B cell (primary cell): ENCODE results near the gene ARNT2.

Source experiments
- EZH2 ChIP-seq: IDR thresholded peaks from 2 replicates; pipeline ENCODE4 v1.6.1; 2012; ENCODE audit warnings: borderline replicate concordance, low read depth, mild to moderate bottlenecking, moderate library complexity, low read length; ENCODE audit not compliant: insufficient read depth, poor library complexity, severe bottlenecking
- TF ChIP-seq, protein P1 (sequence below): fragments of 200-600 bp; IDR thresholded peaks from one replicate; pipeline ENCODE4 v1.8.0; 2022; ENCODE audit warnings: antibody characterized with exemption, mild to moderate bottlenecking

DNA sequence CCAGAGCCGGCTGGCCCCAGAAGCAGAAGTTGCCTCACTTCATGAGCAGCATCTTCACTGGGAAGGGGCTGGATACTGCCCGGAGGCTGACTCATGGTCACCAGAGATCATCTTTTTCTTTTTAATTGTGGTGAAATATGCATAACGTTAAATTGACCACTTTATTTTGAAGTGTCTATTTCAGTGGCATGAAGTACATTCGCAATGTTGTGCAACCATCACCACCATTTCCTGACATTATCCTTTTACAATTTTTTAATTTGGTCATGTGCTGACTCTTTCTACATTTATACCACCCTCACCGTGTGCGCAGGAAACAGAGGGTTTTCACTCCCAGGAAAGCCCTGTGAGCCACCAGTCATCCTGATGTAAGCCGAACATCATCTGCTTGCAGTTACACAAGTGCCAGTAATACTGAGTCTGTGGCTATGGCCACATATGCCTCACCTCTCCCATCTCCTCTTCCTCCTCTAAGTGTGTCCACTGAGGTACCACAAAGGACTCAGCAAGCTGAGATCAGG is 239.3 kb downstream of the ARNT2 start:
- no peak for TF ChIP-seq EZH2
- TF ChIP-seq, protein P1, sequence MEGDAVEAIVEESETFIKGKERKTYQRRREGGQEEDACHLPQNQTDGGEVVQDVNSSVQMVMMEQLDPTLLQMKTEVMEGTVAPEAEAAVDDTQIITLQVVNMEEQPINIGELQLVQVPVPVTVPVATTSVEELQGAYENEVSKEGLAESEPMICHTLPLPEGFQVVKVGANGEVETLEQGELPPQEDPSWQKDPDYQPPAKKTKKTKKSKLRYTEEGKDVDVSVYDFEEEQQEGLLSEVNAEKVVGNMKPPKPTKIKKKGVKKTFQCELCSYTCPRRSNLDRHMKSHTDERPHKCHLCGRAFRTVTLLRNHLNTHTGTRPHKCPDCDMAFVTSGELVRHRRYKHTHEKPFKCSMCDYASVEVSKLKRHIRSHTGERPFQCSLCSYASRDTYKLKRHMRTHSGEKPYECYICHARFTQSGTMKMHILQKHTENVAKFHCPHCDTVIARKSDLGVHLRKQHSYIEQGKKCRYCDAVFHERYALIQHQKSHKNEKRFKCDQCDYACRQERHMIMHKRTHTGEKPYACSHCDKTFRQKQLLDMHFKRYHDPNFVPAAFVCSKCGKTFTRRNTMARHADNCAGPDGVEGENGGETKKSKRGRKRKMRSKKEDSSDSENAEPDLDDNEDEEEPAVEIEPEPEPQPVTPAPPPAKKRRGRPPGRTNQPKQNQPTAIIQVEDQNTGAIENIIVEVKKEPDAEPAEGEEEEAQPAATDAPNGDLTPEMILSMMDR: no peak
